ENCODE results near the gene CHD1.

GRCh38 chr5:98923966-98924365 lies 4.8 kb downstream of the CHD1 start:
- TF ChIP-seq CTCF (IDR thresholded peaks at IDR 0.05; ENCODE audit: low read depth, low read length) (no peak), MAX (IDR thresholded peaks at IDR 0.05; ENCODE audit: low read depth, low read length) (no peak), POLR2A (IDR thresholded peaks at IDR 0.05; ENCODE audit: extremely low read depth, insufficient read length) (no peak), MYC (IDR thresholded peaks at IDR 0.05; ENCODE audit: low read depth, low read length) (no peak)

Measured in NB4 (cell line).